Measurements from ENCODE around the gene DISC1.

DNA sequence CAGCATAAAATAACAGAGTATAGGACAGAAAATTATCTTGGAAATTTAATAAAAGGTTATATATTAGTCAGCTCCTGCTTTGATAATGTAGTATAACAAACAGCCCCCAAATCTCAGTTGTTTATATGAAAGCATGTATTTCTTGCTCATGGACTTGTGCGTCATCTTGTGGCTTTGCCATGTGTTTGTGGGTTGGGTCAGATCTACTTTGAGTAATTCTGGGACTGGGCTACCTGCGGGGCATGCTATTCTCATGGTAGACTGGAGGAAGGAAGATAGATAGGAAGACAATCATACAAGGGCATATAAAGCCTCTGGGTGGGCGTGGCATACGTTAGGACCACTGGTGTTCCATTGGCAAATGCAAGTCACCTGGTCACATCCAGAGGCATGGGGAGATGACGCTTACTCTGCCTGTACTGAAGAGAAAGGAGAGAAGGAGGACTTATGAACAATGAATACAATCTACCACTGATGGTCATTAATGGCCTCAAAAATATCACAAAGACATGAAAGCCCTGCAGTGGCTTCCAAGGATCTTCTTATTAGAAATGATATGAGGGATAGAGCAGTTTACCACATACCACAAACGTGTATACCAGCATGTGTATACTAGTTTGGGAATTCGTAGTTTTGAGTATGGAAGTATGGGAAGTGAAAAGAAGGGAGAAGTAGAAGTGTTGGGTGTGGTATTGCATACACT, 267.0 kb downstream of the DISC1 start:
- TF ChIP-seq, protein P1, sequence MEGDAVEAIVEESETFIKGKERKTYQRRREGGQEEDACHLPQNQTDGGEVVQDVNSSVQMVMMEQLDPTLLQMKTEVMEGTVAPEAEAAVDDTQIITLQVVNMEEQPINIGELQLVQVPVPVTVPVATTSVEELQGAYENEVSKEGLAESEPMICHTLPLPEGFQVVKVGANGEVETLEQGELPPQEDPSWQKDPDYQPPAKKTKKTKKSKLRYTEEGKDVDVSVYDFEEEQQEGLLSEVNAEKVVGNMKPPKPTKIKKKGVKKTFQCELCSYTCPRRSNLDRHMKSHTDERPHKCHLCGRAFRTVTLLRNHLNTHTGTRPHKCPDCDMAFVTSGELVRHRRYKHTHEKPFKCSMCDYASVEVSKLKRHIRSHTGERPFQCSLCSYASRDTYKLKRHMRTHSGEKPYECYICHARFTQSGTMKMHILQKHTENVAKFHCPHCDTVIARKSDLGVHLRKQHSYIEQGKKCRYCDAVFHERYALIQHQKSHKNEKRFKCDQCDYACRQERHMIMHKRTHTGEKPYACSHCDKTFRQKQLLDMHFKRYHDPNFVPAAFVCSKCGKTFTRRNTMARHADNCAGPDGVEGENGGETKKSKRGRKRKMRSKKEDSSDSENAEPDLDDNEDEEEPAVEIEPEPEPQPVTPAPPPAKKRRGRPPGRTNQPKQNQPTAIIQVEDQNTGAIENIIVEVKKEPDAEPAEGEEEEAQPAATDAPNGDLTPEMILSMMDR (IDR thresholded peaks at IDR 0.05): no peak
- TF ChIP-seq SIN3A (IDR thresholded peaks at IDR 0.05; ENCODE audit: borderline replicate concordance, insufficient read depth, low read depth, low read length) (no peak), POLR2AphosphoS5 (IDR thresholded peaks at IDR 0.05; ENCODE audit: low read depth, low read length) (no peak), REST (IDR thresholded peaks at IDR 0.05; ENCODE audit: insufficient read depth in 1 of 2, low read depth in 2 of 2, low read length in 1 of 2) (no peak), TCF7L2 (IDR thresholded peaks at IDR 0.05; ENCODE audit: low read depth, low read length) (no peak)
